BJ (cell line): ENCODE data around the gene OPN5. TPM values are rescaled to one million over a fixed set of nuclear protein-coding genes. Genes with fewer than 3 reads are reported as not detected.

Source experiments
- CTCF ChIA-PET: fragments of 350-600 bp; formaldehyde crosslinking; extraction: SDS; loops from one replicate; lab custom pipeline; 2021; ENCODE audit warnings: antibody characterized with exemption, inconsistent platforms; lab: Yijun Ruan, JAX
- POLR2A ChIA-PET: fragments of 300-600 bp; sonication (Branson Sonifier 250); formaldehyde crosslinking; extraction: SDS; loops from one replicate; lab custom pipeline; 2021; ENCODE audit warnings: antibody characterized with exemption; lab: Charles Lee
- DNase-seq: peaks from one replicate; pipeline ENCODE4 v3.0.0-alpha.2; 2011; ENCODE audit warnings: low read depth
- H3K27me3 ChIP-seq: 2 replicates; pipeline ENCODE4 v1.6.0; 2011; ENCODE audit warnings: low read length; ENCODE audit not compliant: control insufficient read depth, insufficient read depth
- H3K36me3 ChIP-seq: 2 replicates; pipeline ENCODE4 v1.5.1; 2011; ENCODE audit warnings: low read length; ENCODE audit not compliant: control insufficient read depth, insufficient read depth
- H3K4me3 ChIP-seq: 2 replicates; pipeline ENCODE4 v1.5.1; 2011; ENCODE audit warnings: low read depth, mild to moderate bottlenecking, control low read depth, low read length
- polyA plus RNA-seq: library from polyadenylated mRNA; depleted of rRNA; stranded (reverse); fragments of >200 nt; gene quantifications from 2 replicates; pipeline ENCODE4 v1.2.3, GENCODE V29; 2011
- TF ChIP-seq, protein P1 (sequence below): IDR thresholded peaks from 2 replicates; pipeline ENCODE4 v1.5.1; 2011; ENCODE audit warnings: low read depth, mild to moderate bottlenecking, control low read depth, inconsistent platforms, low read length, moderate library complexity; ENCODE audit not compliant: insufficient read depth

Gene OPN5
- polyA plus RNA-seq, 1 experiment: not detected

DNA sequence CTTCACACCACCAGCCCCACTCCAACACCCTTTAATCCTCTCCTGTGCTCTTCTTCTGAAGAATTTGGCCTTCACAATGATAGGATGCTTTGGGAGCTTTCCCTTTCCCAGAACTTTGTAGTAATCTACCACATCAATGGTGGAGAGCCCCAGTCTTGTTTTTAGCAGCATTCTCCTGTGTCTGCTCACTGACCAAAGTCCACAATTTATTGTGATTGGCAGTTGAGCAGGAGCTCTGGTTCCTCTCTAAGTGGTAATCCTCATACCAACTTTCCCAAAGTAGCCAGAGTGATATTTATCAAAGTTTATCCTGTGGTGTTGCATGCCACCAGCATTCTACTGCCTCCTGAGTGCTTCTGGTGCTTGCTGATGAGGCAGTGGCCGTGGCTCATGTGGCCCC is 29.0 kb upstream of the OPN5 start:
- DNase-seq: no peak
- ChIA-PET POLR2A (no interaction called here), CTCF (no interaction called here)
- Histone ChIP-seq H3K36me3 (no peaks in the 10 kb centered on the region), H3K27me3 (no peaks in the 10 kb centered on the region), H3K4me3 (no peak overlapping the region)
- TF ChIP-seq, protein P1, sequence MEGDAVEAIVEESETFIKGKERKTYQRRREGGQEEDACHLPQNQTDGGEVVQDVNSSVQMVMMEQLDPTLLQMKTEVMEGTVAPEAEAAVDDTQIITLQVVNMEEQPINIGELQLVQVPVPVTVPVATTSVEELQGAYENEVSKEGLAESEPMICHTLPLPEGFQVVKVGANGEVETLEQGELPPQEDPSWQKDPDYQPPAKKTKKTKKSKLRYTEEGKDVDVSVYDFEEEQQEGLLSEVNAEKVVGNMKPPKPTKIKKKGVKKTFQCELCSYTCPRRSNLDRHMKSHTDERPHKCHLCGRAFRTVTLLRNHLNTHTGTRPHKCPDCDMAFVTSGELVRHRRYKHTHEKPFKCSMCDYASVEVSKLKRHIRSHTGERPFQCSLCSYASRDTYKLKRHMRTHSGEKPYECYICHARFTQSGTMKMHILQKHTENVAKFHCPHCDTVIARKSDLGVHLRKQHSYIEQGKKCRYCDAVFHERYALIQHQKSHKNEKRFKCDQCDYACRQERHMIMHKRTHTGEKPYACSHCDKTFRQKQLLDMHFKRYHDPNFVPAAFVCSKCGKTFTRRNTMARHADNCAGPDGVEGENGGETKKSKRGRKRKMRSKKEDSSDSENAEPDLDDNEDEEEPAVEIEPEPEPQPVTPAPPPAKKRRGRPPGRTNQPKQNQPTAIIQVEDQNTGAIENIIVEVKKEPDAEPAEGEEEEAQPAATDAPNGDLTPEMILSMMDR: no peak

DNA sequence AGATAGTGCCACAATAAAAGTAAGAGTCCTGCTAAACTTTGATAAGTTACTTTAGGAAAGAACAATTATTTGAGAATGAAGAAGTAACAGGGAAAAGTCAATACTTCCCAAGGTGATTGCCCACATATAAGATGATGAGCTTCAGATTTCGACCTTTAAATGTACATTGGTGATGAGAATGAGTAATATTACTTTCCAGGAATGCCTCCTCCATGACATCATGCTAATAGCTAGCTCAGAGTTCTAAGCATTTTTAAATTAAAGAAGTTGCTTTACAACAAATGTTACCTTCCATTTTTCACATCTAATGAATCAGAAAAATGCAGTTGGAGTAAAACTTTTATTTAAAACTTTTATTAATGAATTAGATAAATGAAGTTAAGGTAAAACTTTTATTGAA is 22.5 kb upstream of the OPN5 start:
- POLR2A ChIA-PET: no interaction called here
- TF ChIP-seq, protein P1: no peak
- no peak for DNase-seq
- CTCF ChIA-PET: interaction anchor here (0.6 kb wide), 1 partner anchor 17 kb away, joined by 3 read pairs; no protein-coding TSS in a partner anchor
- Histone ChIP-seq H3K27me3 (no peaks in the 10 kb centered on the region), H3K4me3 (no peak overlapping the region), H3K36me3 (no peaks in the 10 kb centered on the region)

DNA sequence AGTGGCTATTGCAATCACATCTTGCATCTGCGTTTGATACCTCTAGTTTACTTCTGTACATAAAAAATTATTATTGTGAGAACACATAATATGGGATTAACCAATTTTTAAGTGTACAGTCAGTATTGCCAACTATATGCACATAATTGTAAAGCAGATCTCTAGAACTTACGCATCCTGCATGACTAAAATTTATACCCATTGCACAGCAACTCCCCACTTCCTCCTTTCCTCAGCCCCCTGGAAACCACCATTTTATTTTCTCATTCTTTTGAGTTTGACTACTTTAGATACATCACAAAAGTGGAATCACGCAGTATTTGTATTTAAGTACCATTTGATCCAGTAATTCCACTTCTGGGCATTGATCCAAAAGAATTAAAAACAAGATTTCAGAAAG is 19.3 kb upstream of the OPN5 start:
- Histone ChIP-seq H3K4me3 (no peak overlapping the region), H3K36me3 (no peaks in the 10 kb centered on the region), H3K27me3 (no peaks in the 10 kb centered on the region)
- ChIA-PET CTCF (no interaction called here), POLR2A (no interaction called here)
- TF ChIP-seq, protein P1: no peak
- DNase-seq: no peak

DNA sequence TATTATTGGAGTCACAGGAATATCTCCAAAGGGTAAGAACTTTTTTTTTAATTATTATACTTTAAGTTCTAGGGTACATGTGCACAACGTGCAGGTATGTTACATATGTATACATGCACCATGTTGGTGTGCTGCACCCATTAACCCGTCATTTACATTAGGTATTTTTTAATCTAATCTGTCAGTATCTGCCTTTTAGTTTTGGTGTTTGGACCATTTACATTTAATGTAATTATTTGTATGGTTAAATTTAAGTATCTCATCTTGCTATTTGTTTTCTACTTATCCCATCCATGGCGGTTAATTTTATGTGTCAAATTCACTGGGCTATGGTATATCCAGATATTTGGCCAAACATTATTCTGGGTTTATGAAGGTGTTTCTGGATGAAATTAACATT is 15.4 kb upstream of the OPN5 start:
- CTCF ChIA-PET: interaction anchor here (1.3 kb wide), 1 partner anchor 14 kb away, joined by 4 read pairs; no protein-coding TSS in a partner anchor
- no peaks in the 10 kb centered on the region for H3K36me3 ChIP-seq
- no peaks in the 10 kb centered on the region for H3K27me3 ChIP-seq
- no peak overlapping the region for H3K4me3 ChIP-seq
- TF ChIP-seq, protein P1: no peak
- DNase-seq: no peak
- POLR2A ChIA-PET: no interaction called here

DNA sequence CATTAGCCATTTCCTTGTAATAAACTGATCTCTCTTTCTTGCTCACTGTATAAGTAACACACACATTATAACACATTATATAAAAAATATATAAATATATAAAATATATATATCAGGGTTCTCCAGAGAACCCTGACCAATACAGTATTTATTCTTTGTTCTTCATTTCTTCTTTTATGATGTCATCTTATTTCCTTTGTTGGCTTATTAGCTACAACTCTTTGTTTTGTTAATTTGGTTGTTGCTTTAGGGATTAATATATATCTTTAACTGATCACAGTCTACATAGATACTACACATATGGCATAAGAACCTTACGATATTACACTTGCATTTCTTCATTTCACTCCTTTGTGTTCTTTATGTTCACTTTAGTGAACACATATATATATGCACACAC is 14.7 kb upstream of the OPN5 start:
- ChIA-PET CTCF (interaction anchor here (0.6 kb wide), 1 partner anchor 1575 kb away, joined by 4 read pairs; no protein-coding TSS in a partner anchor), POLR2A (no interaction called here)
- TF ChIP-seq, protein P1: no peak
- no peak overlapping the region for H3K4me3 ChIP-seq
- DNase-seq: no peak
- no peaks in the 10 kb centered on the region for H3K36me3 ChIP-seq
- no peaks in the 10 kb centered on the region for H3K27me3 ChIP-seq
